Activated CD8-positive, alpha-beta memory T cell treated with anti-CD3 and anti-CD28 coated beads, Interleukin-2, amount 50 U/mL, for 48 hours (primary cell): ENCODE results near the gene PAN2.
"Not testable (repeated sequence)": the region's sequence is repeated elsewhere in the genome, so short reads cannot be mapped to it uniquely, and the experiment has no call there.

ENCODE experiments used
- DNase-seq: peaks from one replicate; pipeline ENCODE4 v3.0.0-alpha.2; 2020

The PAN2 gene

GRCh38 chr12:56346675-56347074, 12.9 kb upstream of the PAN2 start:
- DNase-seq, result no peak

DNA sequence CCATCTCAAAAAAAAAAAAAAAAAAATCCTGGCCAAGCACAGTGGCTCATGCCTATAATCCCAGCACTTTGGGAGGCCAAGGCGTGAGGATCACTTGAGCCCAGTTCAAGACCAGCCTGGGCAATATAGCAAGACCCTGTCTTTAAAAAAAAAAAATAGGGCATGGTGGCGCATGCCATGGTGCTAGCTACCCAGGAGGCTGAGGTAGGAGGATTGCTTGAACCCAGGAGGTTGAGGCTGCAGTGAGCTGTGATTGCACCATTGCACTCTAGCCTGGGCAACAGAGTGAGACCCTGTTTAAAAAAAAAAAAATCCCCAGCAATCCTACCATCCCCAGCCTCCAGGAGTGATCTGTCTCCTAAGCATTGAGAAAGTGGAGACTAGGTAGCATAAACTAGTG, 8.5 kb upstream of the PAN2 start:
- DNase-seq, result not testable (repeated sequence)

DNA sequence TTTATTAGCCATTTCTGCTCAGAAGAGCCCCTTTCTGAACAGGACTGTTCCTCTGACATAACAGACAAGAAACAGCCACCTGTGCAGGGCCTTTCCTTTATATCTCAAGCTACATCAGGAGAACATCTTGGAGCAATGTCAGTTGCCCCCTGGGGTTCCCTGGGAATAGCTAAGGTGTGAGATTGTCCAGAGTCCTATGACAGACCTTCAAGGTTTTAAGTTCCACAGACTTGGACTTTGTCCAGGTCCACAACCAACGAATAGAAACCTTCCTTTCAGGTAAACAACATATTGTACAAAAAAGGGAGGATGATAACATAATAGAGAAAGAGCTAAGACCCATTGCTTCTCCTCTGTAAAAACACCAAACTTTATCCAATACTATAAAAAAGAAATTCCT, 7.8 kb upstream of the PAN2 start:
- no peak for DNase-seq

- no peak for DNase-seq
These were observed 5.3 kb upstream of the PAN2 start for GRCh38 chr12:56339158-56339422.

GRCh38 chr12:56338308-56339157, 4.7 kb upstream of the PAN2 start, which contains the start of gene IL23A:
Gene IL23A (plus strand): TSS chr12:56338884. CDS start chr12:56339045, 161 bp downstream.
- DNase-seq, result peak; percentile 86

DNA sequence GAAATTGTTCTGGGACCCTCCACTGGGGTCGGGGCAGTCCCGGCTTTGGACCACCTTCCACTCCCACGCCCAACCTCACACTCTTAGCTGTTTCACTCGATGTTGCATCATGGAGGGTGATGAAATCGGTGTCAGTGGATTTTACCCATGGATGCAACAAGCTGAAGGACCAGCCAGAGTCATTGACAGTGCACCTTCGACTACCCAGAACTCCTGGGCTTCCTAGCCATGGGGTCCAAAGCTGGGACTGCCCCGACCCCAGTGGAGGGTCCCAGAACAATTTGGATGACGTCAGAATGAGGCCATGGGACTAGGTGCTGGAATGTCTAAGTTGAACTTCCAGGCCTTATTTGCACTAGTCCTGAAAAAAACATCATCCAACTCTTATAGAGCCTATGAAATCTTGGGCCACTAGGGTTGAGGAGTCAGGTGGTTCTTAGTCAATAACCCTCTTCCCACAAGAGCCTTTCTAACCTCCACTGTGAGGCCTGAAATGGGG, 4.0 kb upstream of the PAN2 start:
- DNase-seq, result no peak

GRCh38 chr12:56336361-56337167, 2.8 kb upstream of the PAN2 start:
- no peak for DNase-seq

- not testable (repeated sequence) for DNase-seq
These were observed 1.7 kb upstream of the PAN2 start for GRCh38 chr12:56335527-56335926.

GRCh38 chr12:56334490-56334793, 642 bp upstream of the PAN2 start:
- DNase-seq, result no peak

GRCh38 chr12:56333197-56333678, 562 bp downstream of the PAN2 start:
- no peak for DNase-seq

DNA sequence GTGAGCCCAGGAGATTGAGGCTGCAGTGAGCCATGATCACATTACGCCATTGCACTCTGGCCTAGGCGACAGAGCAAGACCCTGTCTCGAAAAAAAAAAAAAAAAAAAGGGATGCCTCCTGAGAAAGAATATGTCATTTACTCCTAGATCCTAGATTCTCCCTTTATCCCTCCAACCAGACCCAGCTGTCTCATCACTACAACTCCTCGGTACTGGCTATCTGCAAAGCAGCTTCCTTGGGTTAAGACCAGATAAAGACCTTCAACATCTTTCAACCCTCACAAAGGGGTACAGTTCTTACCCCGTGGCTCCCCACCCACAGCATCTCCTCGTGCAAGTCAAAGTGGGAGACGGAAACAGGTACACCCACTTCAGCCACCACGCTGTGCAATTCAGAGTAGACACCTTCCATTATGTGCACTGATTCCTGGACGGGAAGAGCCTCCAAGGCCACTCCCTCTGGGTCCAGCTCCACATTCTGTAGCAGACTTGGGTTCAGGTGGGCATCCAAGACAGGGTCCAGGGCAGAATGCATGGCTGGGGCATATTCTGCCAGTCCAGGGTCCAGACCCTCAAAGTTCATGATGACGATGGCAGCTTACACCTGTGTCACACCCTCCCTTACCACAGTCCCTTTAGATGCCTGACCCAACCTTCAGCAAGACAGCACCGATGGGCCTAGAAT, 1.1 kb downstream of the PAN2 start:
- DNase-seq, result no peak

DNA sequence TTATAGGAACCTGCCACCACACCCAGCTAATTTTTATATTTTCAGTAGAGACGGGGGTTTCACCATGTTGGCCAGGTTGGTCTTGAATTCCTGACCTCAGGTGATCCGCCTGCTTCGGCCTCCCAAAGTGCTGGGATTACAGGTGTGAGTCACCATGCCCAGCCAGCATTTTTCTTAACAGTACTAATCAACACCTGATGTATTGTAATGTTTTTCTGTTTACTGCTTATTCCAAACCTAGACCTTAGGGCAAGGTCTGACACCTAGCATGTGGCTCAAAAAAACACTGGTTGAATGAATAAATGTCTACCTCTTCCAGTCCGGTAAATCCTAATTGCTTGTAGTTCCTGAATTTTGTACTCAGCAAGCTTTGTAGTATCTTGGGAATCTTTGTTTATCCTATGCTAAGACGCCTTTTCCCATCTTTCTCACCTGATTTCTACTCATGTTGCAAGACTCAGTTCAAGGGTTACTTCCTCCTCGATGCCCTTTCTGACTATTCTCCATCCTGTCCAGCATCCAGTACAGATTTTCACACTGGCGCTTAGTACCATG, 2.8 kb downstream of the PAN2 start:
- no peak for DNase-seq

- DNase-seq, result no peak
These were observed 7.3 kb downstream of the PAN2 start for GRCh38 chr12:56326533-56326932.

- no peak for DNase-seq
These were observed 7.7 kb downstream of the PAN2 start for GRCh38 chr12:56326126-56326525.

GRCh38 chr12:56324206-56324605, 9.6 kb downstream of the PAN2 start:
- DNase-seq, result no peak

DNA sequence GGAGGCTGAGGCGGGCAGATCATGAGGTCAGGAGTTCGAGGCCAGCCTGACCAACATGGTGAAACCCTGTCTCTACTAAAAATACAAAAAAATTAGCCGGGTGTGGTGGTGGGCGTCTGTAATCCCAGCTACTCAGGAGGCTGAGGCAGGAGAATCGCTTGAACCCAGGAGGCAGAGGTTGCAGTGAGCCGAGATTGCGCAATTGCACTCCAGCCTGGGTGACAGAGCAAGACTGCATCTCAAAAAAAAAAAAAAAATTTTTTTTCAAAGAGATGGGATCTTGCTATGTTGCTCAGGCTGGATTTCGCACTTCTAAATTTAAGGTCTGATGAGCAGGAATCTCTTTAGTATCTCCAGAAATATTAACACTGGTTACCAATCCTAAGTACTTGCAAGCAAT, 12.2 kb downstream of the PAN2 start:
- not testable (repeated sequence) for DNase-seq

GRCh38 chr12:56321027-56321426, 12.8 kb downstream of the PAN2 start:
- no peak for DNase-seq

GRCh38 chr12:56317675-56318074, 16.1 kb downstream of the PAN2 start:
- DNase-seq, result no peak

GRCh38 chr12:56315622-56316473, 18.0 kb downstream of the PAN2 start, which contains the start of gene CNPY2:
Gene CNPY2 (minus strand): TSS chr12:56315988. CDS start chr12:56315217, 771 bp downstream.
- DNase-seq, result peak; percentile 94

GRCh38 chr12:56315249-56315621, 18.6 kb downstream of the PAN2 start:
- DNase-seq, result no peak

- no peak for DNase-seq
These were observed 22.8 kb downstream of the PAN2 start for GRCh38 chr12:56311003-56311402.

- DNase-seq, result no peak
These were observed 25.1 kb downstream of the PAN2 start for GRCh38 chr12:56308714-56309113.
